Esophagus squamous epithelium (tissue), 5 donors: ENCODE data around the gene CTCF. TPM values are rescaled to one million over a fixed set of nuclear protein-coding genes. Genes with fewer than 3 reads are reported as not detected.

Experiments used
- DNase-seq: peaks from one replicate; lab custom pipeline; 2025; lab: John Stamatoyannopoulos, UW
- H3K27ac ChIP-seq, 4 donors: fragments of 200-600 bp; sonication (generic); one replicate each; pipeline ENCODE4 v1.5.1; 2016 to 2019; ENCODE audit warnings: mild to moderate bottlenecking in 1 of 4
- H3K27me3 ChIP-seq, 4 donors: fragments of 200-600 bp; sonication (generic); 1 replicate in 3 of 4; 2 replicates in 1 of 4; pipeline versions ENCODE4 v1.5.1 to v1.6.0; 2017 to 2021; ENCODE audit warnings: antibody characterized with exemption in 1 of 4
- H3K36me3 ChIP-seq, 3 donors: fragments of 200-600 bp; sonication (generic); one replicate each; pipeline ENCODE4 v1.5.1; 2016 to 2019
- H3K4me1 ChIP-seq, 3 donors: fragments of 200-600 bp; sonication (generic); one replicate each; pipeline ENCODE4 v1.5.1; 2017 to 2019
- H3K4me3 ChIP-seq, 4 donors: fragments of 200-600 bp; sonication (generic); 1 replicate in 3 of 4; 2 replicates in 1 of 4; pipeline ENCODE4 v1.5.1; 2016 to 2019; ENCODE audit warnings: mild to moderate bottlenecking in 2 of 4, moderate library complexity in 1 of 4
- H3K9me3 ChIP-seq, 3 donors: fragments of 200-600 bp; sonication (generic); one replicate each; pipeline ENCODE4 v1.5.1; 2016 to 2019
- POLR2A ChIP-seq, 4 donors: fragments of 450-650 bp; IDR thresholded peaks; one replicate each; pipeline ENCODE4 v1.6.1; 2017; ENCODE audit warnings: antibody characterized with exemption in 4 of 4, mild to moderate bottlenecking in 4 of 4, moderate library complexity in 3 of 4
- WGBS, 2 donors: methylation state at CpG; one replicate each; pipeline ENCODE4 v1.1.5; 2018; 5-methylcytosine and 5-hydroxymethylcytosine counted together
- intact Hi-C: fragments of 100-400 bp; cut with DNase I; formaldehyde crosslinking; loops from one replicate; pipeline ENCODE4 v1.15.0; 2022
- total RNA-seq, 4 donors: library from RNA; depleted of rRNA; stranded (reverse); fragments of >200 nt; gene quantifications; one replicate each; pipeline ENCODE4 v1.1.0, GENCODE V29; 2016
- TF ChIP-seq, protein P1 (sequence below), 6 experiments: fragments of 450-650 bp in 4 of 6; fragments of 200-600 bp in 2 of 6; sonication (generic) in 2 of 6; IDR thresholded peaks; one replicate each; pipeline ENCODE4 v1.5.1; 2016 to 2019; ENCODE audit warnings: antibody characterized with exemption in 6 of 6, mild to moderate bottlenecking in 4 of 6, moderate library complexity in 4 of 6
- donor health status: DM: yes; HTN: yes; CAD: no.

CTCF gene
- total RNA-seq, 4 donors from 2014 or later, result 29.9 to 35.5 (median 33.5) TPM

DNA sequence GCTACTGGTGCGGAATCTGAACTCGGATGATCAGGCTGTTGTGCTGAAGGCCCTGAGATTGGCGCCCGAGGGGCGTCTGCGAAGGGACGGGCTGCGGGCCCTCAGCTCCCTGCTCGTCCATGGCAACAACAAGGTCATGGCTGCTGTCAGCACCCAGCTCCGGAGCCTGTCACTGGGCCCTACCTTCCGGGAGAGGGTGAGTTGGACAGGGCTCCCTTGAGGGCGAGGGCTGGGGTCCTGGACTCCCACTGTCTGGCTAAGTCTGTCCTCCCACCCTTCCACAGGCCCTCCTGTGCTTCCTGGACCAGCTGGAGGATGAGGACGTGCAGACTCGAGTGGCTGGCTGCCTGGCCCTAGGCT is 16.7 kb upstream of the CTCF start:
- Histone ChIP-seq H3K4me3 (no peak overlapping the region), H3K9me3 (no peaks in the 10 kb centered on the region), H3K27me3 (no peaks in the 10 kb centered on the region), H3K36me3 (peaks cover 13 to 62% (median 33%) of the 10 kb centered on the region in 3 donors), H3K27ac (peak overlapping the region in 2 of 4 donors; percentile 75 to 84), H3K4me1 (peaks cover 32 to 79% (median 53%) of the 10 kb centered on the region in 3 donors)
- DNase-seq, result no peak
- intact Hi-C loops, result no loop called here
- no CpG with 5 or more reads among the region's 14 CpGs for WGBS, 2 donors
- no peak for TF ChIP-seq POLR2A (IDR thresholded peaks at IDR 0.05)
- TF ChIP-seq, protein P1, sequence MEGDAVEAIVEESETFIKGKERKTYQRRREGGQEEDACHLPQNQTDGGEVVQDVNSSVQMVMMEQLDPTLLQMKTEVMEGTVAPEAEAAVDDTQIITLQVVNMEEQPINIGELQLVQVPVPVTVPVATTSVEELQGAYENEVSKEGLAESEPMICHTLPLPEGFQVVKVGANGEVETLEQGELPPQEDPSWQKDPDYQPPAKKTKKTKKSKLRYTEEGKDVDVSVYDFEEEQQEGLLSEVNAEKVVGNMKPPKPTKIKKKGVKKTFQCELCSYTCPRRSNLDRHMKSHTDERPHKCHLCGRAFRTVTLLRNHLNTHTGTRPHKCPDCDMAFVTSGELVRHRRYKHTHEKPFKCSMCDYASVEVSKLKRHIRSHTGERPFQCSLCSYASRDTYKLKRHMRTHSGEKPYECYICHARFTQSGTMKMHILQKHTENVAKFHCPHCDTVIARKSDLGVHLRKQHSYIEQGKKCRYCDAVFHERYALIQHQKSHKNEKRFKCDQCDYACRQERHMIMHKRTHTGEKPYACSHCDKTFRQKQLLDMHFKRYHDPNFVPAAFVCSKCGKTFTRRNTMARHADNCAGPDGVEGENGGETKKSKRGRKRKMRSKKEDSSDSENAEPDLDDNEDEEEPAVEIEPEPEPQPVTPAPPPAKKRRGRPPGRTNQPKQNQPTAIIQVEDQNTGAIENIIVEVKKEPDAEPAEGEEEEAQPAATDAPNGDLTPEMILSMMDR (IDR thresholded peaks at IDR 0.05), result no peak

DNA sequence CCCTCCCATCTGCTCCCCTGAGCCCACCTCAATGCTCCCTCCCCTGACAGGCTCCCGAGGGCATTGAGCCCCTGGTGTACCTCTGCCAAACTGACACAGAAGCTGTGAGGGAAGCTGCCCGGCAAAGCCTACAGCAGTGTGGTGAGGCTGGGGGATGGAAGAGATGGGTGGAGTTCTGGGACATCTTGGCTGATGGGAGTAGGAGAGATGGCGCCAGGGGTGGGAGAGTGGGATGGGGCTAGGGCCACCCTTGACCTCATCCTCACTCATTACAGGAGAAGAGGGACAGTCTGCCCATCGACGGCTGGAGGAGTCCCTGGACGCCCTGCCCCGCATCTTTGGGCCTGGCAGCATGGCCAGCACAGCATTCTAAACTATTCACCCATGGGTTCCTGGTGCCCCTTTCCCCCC is 16.2 kb upstream of the CTCF start:
- DNase-seq, result no peak
- Histone ChIP-seq H3K4me3 (no peak overlapping the region), H3K27ac (peak overlapping the region in 3 of 4 donors; percentile 75 to 84 (median 77)), H3K9me3 (no peaks in the 10 kb centered on the region), H3K4me1 (peaks cover 32 to 74% (median 53%) of the 10 kb centered on the region in 3 donors), H3K27me3 (no peaks in the 10 kb centered on the region), H3K36me3 (peaks cover 8 to 58% (median 33%) of the 10 kb centered on the region in 3 donors)
- TF ChIP-seq POLR2A (IDR thresholded peaks at IDR 0.05), result no peak
- intact Hi-C loops, result no loop called here
- WGBS, 2 donors, result 86 to 89% methylated on average over 5 to 7 of the region's 7 CpGs

DNA sequence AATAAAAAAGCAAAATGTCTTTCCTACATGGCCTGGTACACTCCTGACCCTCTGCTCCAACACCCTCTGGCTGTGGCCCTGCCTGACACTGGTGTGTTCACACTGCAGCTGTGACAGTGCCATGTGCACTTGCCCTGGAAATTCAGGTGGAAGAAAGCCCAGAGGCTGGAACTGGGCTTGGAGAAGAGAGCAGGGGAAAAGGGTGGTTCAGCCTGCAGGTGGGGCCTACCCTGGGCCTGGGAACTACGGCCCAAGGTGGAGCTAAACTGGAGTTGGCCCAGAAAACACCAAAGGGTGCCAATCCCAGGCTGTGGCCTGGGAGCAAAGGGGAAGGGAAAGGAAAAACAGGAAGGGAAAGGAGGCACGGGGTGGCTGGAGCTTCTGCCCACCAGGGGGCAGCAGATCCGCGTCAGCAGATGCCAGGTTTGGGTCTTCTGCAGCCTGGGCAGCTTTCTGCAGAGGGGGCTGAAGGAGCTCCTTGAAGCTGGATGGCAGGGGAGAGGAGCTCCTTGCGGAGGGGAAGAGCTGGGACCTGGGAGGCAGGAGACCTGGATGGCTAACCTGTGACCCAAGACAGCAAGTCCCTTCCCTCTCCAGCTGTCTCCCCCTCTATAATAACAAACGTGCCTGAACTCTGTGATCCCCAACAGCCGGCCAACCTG is 15.4 kb upstream of the CTCF start:
- 0 to 8% methylated on average over 5 to 6 of the region's 7 CpGs for WGBS, 2 donors
- Histone ChIP-seq H3K4me3 (no peak overlapping the region), H3K9me3 (no peaks in the 10 kb centered on the region), H3K27ac (peak overlapping the region; percentile 68 to 84 (median 76)), H3K4me1 (peaks cover 32 to 68% (median 47%) of the 10 kb centered on the region in 3 donors), H3K36me3 (peaks cover 8 to 50% (median 26%) of the 10 kb centered on the region in 3 donors), H3K27me3 (no peaks in the 10 kb centered on the region)
- no peak for DNase-seq
- TF ChIP-seq POLR2A (IDR thresholded peaks at IDR 0.05), result no peak
- TF ChIP-seq, protein P1 (IDR thresholded peaks at IDR 0.05), result peak; percentile 93 to 98 (median 95)
- intact Hi-C loops, result no loop called here

DNA sequence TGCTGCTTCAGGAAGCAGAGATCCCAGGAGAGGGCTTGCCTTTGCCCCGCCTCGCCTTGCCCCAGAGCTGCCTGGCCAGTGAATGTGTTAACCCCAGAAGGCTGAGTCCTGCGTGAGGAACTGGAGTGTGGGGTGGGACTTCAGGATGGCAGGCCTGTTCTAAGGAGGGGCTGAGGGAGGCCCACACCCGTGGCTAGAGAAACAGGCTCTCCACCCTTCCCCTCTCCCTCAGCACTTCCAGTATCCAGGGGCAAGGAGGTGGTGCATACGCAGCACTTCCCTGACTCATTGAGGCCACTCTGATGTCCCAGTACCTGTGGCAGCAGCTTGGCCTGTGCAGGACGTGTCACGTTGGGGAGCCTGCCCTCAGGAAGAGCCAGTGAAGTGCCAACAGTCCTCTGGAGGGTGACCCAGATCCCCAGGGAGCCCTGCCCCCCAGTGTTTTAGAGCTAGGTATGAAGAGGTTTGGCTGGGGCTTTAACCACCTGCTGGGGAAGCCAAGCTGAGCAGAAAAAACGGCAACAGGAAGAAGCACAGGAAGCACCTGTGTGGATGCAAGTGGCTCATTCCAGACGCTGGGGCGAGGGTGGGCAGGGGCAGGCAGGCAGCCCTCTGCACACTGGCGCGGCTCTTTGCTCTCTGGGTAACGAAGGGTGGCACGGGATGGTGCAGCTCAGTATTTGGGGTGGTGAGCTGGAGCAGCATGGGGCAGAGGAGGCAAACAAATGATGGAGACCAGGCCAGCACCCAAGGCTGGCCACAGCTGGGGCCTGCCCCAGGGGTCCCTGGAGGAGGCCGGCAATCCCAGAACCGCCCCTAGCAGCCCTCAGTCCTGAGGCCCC is 14.7 kb upstream of the CTCF start:
- TF ChIP-seq, protein P1 (IDR thresholded peaks at IDR 0.05), result no peak
- no peak for TF ChIP-seq POLR2A (IDR thresholded peaks at IDR 0.05)
- Histone ChIP-seq H3K9me3 (no peaks in the 10 kb centered on the region), H3K4me3 (no peak overlapping the region), H3K36me3 (peaks cover 8 to 42% (median 20%) of the 10 kb centered on the region in 3 donors), H3K27ac (peak overlapping the region; percentile 68 to 84 (median 76)), H3K4me1 (peaks cover 32 to 68% (median 46%) of the 10 kb centered on the region in 3 donors), H3K27me3 (no peaks in the 10 kb centered on the region)
- 51 to 62% methylated on average over 7 to 9 of the region's 16 CpGs for WGBS, 2 donors
- DNase-seq, result no peak
- intact Hi-C loops, result no loop called here

DNA sequence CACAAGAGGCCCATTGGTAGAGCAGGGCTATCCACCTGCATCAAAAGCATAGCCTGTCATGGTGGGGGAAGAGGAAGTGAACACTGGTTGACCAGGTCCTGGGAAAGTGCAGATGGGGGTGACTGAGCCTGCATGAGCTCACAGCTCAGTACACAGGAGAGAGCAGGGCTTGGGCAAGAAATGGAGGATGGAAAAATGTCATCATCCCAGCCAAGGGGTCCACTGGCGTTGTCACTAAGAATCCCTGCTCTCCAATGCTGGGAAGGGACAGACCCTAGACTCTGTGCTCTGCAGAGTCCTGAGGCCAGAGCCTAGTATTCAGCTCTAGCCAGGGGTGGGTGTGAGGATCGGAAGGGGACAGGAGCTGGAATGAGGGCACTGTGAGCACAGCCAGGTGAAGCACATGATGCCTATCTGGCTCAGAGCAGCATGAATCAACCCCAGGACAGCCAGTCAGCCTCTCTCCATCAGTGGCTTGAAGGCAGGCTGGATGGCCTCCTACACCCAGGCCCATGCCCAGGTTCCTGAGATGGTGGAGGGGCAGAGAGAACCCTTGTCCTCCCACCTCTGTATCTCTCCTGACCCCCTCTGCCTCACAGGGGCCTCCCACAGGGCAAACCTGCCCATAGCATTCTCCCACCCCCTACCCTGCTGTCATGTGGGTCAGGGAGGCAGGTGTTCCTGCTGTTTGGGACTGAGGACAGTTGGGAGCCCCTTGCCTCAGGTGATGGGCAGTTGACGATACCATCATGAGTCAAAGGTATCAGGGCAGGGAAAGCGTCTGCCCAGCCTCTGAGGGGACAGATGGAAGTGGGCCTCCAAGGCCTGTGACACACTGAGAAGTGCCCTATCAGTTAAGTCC is 13.8 kb upstream of the CTCF start:
- WGBS, 2 donors, result 89 to 100% methylated on average over 1 of the region's 4 CpGs
- Histone ChIP-seq H3K4me1 (peaks cover 32 to 68% (median 46%) of the 10 kb centered on the region in 3 donors), H3K27ac (peak overlapping the region; percentile 68 to 84 (median 76)), H3K9me3 (no peaks in the 10 kb centered on the region), H3K36me3 (peaks cover 8 to 34% (median 16%) of the 10 kb centered on the region in 3 donors), H3K4me3 (no peak overlapping the region), H3K27me3 (no peaks in the 10 kb centered on the region)
- no peak for TF ChIP-seq POLR2A (IDR thresholded peaks at IDR 0.05)
- TF ChIP-seq, protein P1 (IDR thresholded peaks at IDR 0.05), result no peak
- intact Hi-C loops, result no loop called here
- DNase-seq, result no peak
